Measurements from ENCODE around the gene HENMT1.

HENMT1 gene

GRCh38 chr1:108615544-108615943 lies 45.3 kb downstream of the HENMT1 start:
- no peak overlapping the region for H4K12ac ChIP-seq (ENCODE audit: low read depth, low read length)
- H2BK5ac ChIP-seq (ENCODE audit: low read depth, low read length, poor library complexity) = no peak overlapping the region
- H3K27me3 ChIP-seq (ENCODE audit: insufficient read depth, low read length) = no peaks in the 10 kb centered on the region
- no peak overlapping the region for H4K8ac ChIP-seq (ENCODE audit: low read depth, low read length)
- H2AFZ ChIP-seq (ENCODE audit: insufficient read depth, low read length, poor library complexity) = no peak overlapping the region
- H3K23ac ChIP-seq (ENCODE audit: low read length) = no peak overlapping the region
- no peak overlapping the region for H3K4me2 ChIP-seq (ENCODE audit: low read length)
- no peak overlapping the region for H3K14ac ChIP-seq (ENCODE audit: low read length)
- no peak overlapping the region for H3K27ac ChIP-seq (ENCODE audit: low read depth, low read length)
- WGBS (ENCODE audit: extremely low coverage, insufficient coverage, insufficient read length) = no CpG with 5 or more reads among the region's 2 CpGs
- no peak overlapping the region for H3K4ac ChIP-seq (ENCODE audit: low read depth, low read length)
- H3K9me3 ChIP-seq (ENCODE audit: insufficient read depth, low read depth, low read length) = no peaks in the 10 kb centered on the region
- no peak overlapping the region for H2AK5ac ChIP-seq (ENCODE audit: low read length)
- no peak overlapping the region for H3K18ac ChIP-seq (ENCODE audit: low read length)
- H3K79me2 ChIP-seq (ENCODE audit: control insufficient read depth, insufficient read depth, low read length, poor library complexity) = no peaks in the 10 kb centered on the region
- H3K4me3 ChIP-seq (ENCODE audit: low read depth, low read length) = no peak overlapping the region
- no peak for DNase-seq
- H3K4me1 ChIP-seq (ENCODE audit: control insufficient read depth in 1 of 2, insufficient read depth in 2 of 2, low read length in 2 of 2) = no peaks in the 10 kb centered on the region
- no peak overlapping the region for H2BK12ac ChIP-seq (ENCODE audit: low read length)
- no peaks in the 10 kb centered on the region for H3K36me3 ChIP-seq (ENCODE audit: control insufficient read depth in 1 of 2, insufficient read depth in 2 of 2, low read length in 2 of 2)
- no peak overlapping the region for H2BK120ac ChIP-seq (ENCODE audit: insufficient read depth, low read length, poor library complexity)
- H3K79me1 ChIP-seq (ENCODE audit: low read length) = no peaks in the 10 kb centered on the region
- no peak overlapping the region for H3K9ac ChIP-seq (ENCODE audit: low read length)
- H4K91ac ChIP-seq (ENCODE audit: low read depth, low read length) = no peak overlapping the region

- H3K4ac ChIP-seq (ENCODE audit: low read depth, low read length) = no peak overlapping the region
- no peak overlapping the region for H4K12ac ChIP-seq (ENCODE audit: low read depth, low read length)
- H3K9ac ChIP-seq (ENCODE audit: low read length) = no peak overlapping the region
- H3K79me2 ChIP-seq (ENCODE audit: control insufficient read depth, insufficient read depth, low read length, poor library complexity) = no peaks in the 10 kb centered on the region
- H3K4me2 ChIP-seq (ENCODE audit: low read length) = no peak overlapping the region
- H3K79me1 ChIP-seq (ENCODE audit: low read length) = no peaks in the 10 kb centered on the region
- no peak overlapping the region for H2BK120ac ChIP-seq (ENCODE audit: insufficient read depth, low read length, poor library complexity)
- no peak overlapping the region for H3K18ac ChIP-seq (ENCODE audit: low read length)
- no peak overlapping the region for H4K91ac ChIP-seq (ENCODE audit: low read depth, low read length)
- no peak overlapping the region for H2BK5ac ChIP-seq (ENCODE audit: low read depth, low read length, poor library complexity)
- no peak overlapping the region for H4K8ac ChIP-seq (ENCODE audit: low read depth, low read length)
- H3K36me3 ChIP-seq (ENCODE audit: control insufficient read depth in 1 of 2, insufficient read depth in 2 of 2, low read length in 2 of 2) = no peaks in the 10 kb centered on the region
- H3K14ac ChIP-seq (ENCODE audit: low read length) = no peak overlapping the region
- H3K4me1 ChIP-seq (ENCODE audit: control insufficient read depth in 1 of 2, insufficient read depth in 2 of 2, low read length in 2 of 2) = no peaks in the 10 kb centered on the region
- H3K27ac ChIP-seq (ENCODE audit: low read depth, low read length) = no peak overlapping the region
- H2AFZ ChIP-seq (ENCODE audit: insufficient read depth, low read length, poor library complexity) = no peak overlapping the region
- no peak for DNase-seq
- H3K4me3 ChIP-seq (ENCODE audit: low read depth, low read length) = no peak overlapping the region
- WGBS (ENCODE audit: extremely low coverage, insufficient coverage, insufficient read length) = no CpG with 5 or more reads among the region's 5 CpGs
- no peak overlapping the region for H2AK5ac ChIP-seq (ENCODE audit: low read length)
- no peak overlapping the region for H2BK12ac ChIP-seq (ENCODE audit: low read length)
- no peak overlapping the region for H3K23ac ChIP-seq (ENCODE audit: low read length)
- H3K9me3 ChIP-seq (ENCODE audit: insufficient read depth, low read depth, low read length) = no peaks in the 10 kb centered on the region
- no peaks in the 10 kb centered on the region for H3K27me3 ChIP-seq (ENCODE audit: insufficient read depth, low read length)
These were observed 48.4 kb downstream of the HENMT1 start for GRCh38 chr1:108612496-108612895.

GRCh38 chr1:108611984-108612383 lies 48.9 kb downstream of the HENMT1 start:
- Histone ChIP-seq H3K36me3 (ENCODE audit: control insufficient read depth in 1 of 2, insufficient read depth in 2 of 2, low read length in 2 of 2) (no peaks in the 10 kb centered on the region), H3K4me3 (ENCODE audit: low read depth, low read length) (no peak overlapping the region), H3K14ac (ENCODE audit: low read length) (no peak overlapping the region), H3K27ac (ENCODE audit: low read depth, low read length) (no peak overlapping the region), H3K79me1 (ENCODE audit: low read length) (no peaks in the 10 kb centered on the region), H4K12ac (ENCODE audit: low read depth, low read length) (no peak overlapping the region), H3K23ac (ENCODE audit: low read length) (no peak overlapping the region), H3K4ac (ENCODE audit: low read depth, low read length) (no peak overlapping the region), H3K4me2 (ENCODE audit: low read length) (no peak overlapping the region), H3K4me1 (ENCODE audit: control insufficient read depth in 1 of 2, insufficient read depth in 2 of 2, low read length in 2 of 2) (no peaks in the 10 kb centered on the region), H2BK120ac (ENCODE audit: insufficient read depth, low read length, poor library complexity) (no peak overlapping the region), H2AFZ (ENCODE audit: insufficient read depth, low read length, poor library complexity) (no peak overlapping the region), H2BK12ac (ENCODE audit: low read length) (no peak overlapping the region), H3K18ac (ENCODE audit: low read length) (no peak overlapping the region), H3K9me3 (ENCODE audit: insufficient read depth, low read depth, low read length) (no peaks in the 10 kb centered on the region), H2AK5ac (ENCODE audit: low read length) (no peak overlapping the region), H4K91ac (ENCODE audit: low read depth, low read length) (no peak overlapping the region), H3K9ac (ENCODE audit: low read length) (no peak overlapping the region), H3K27me3 (ENCODE audit: insufficient read depth, low read length) (no peaks in the 10 kb centered on the region), H4K8ac (ENCODE audit: low read depth, low read length) (no peak overlapping the region), H3K79me2 (ENCODE audit: control insufficient read depth, insufficient read depth, low read length, poor library complexity) (no peaks in the 10 kb centered on the region), H2BK5ac (ENCODE audit: low read depth, low read length, poor library complexity) (no peak overlapping the region)
- no peak for DNase-seq
- WGBS (ENCODE audit: extremely low coverage, insufficient coverage, insufficient read length) = no CpG with 5 or more reads among the region's 4 CpGs

- Histone ChIP-seq H3K4me3 (ENCODE audit: low read depth, low read length) (no peak overlapping the region), H3K18ac (ENCODE audit: low read length) (no peak overlapping the region), H3K27me3 (ENCODE audit: insufficient read depth, low read length) (no peaks in the 10 kb centered on the region), H2BK5ac (ENCODE audit: low read depth, low read length, poor library complexity) (no peak overlapping the region), H3K23ac (ENCODE audit: low read length) (no peak overlapping the region), H3K79me2 (ENCODE audit: control insufficient read depth, insufficient read depth, low read length, poor library complexity) (no peaks in the 10 kb centered on the region), H2AFZ (ENCODE audit: insufficient read depth, low read length, poor library complexity) (no peak overlapping the region), H3K4me2 (ENCODE audit: low read length) (no peak overlapping the region), H3K79me1 (ENCODE audit: low read length) (no peaks in the 10 kb centered on the region), H3K9me3 (ENCODE audit: insufficient read depth, low read depth, low read length) (no peaks in the 10 kb centered on the region), H3K4me1 (ENCODE audit: control insufficient read depth in 1 of 2, insufficient read depth in 2 of 2, low read length in 2 of 2) (no peaks in the 10 kb centered on the region), H2AK5ac (ENCODE audit: low read length) (no peak overlapping the region), H3K36me3 (ENCODE audit: control insufficient read depth in 1 of 2, insufficient read depth in 2 of 2, low read length in 2 of 2) (no peaks in the 10 kb centered on the region), H2BK120ac (ENCODE audit: insufficient read depth, low read length, poor library complexity) (no peak overlapping the region), H4K12ac (ENCODE audit: low read depth, low read length) (no peak overlapping the region), H4K8ac (ENCODE audit: low read depth, low read length) (no peak overlapping the region), H3K9ac (ENCODE audit: low read length) (no peak overlapping the region), H2BK12ac (ENCODE audit: low read length) (no peak overlapping the region), H3K4ac (ENCODE audit: low read depth, low read length) (no peak overlapping the region), H3K14ac (ENCODE audit: low read length) (no peak overlapping the region), H3K27ac (ENCODE audit: low read depth, low read length) (no peak overlapping the region), H4K91ac (ENCODE audit: low read depth, low read length) (no peak overlapping the region)
- WGBS (ENCODE audit: extremely low coverage, insufficient coverage, insufficient read length) = no CpG with 5 or more reads among the region's 2 CpGs
- DNase-seq = no peak
These were observed 50.8 kb downstream of the HENMT1 start for GRCh38 chr1:108610073-108610472.

Data from trophoblast cell (in vitro differentiated cells and primary cell).